Mucosa of rectum (tissue), 2 donors: ENCODE results near the gene SCAMP4.

Experiments used
- H3K27ac ChIP-seq, 2 donors: one replicate each; pipeline ENCODE4 v1.7.0; 2013; ENCODE audit warnings: inconsistent platforms in 2 of 2, low read depth in 2 of 2, low read length in 2 of 2
- H3K27me3 ChIP-seq, 2 donors: one replicate each; pipeline ENCODE4 v1.7.0; 2013; ENCODE audit warnings: low read length in 2 of 2; ENCODE audit not compliant: control insufficient read depth in 2 of 2, insufficient read depth in 2 of 2
- H3K36me3 ChIP-seq, 2 donors: one replicate each; pipeline ENCODE4 v1.7.0; 2013; ENCODE audit warnings: low read length in 2 of 2; ENCODE audit not compliant: control insufficient read depth in 2 of 2, insufficient read depth in 2 of 2
- H3K4me1 ChIP-seq, 2 donors: one replicate each; pipeline ENCODE4 v1.7.0; 2013; ENCODE audit warnings: low read length in 2 of 2, mild to moderate bottlenecking in 1 of 2; ENCODE audit not compliant: control insufficient read depth in 2 of 2, insufficient read depth in 2 of 2
- H3K4me3 ChIP-seq, 2 donors: one replicate each; pipeline ENCODE4 v1.7.0; 2013; ENCODE audit warnings: low read length in 2 of 2
- H3K9ac ChIP-seq, 2 donors: one replicate each; pipeline ENCODE4 v1.7.0; 2013; ENCODE audit warnings: low read length in 2 of 2, low read depth in 1 of 2, mild to moderate bottlenecking in 1 of 2
- H3K9me3 ChIP-seq, 2 donors: one replicate each; pipeline ENCODE4 v1.7.0; 2013; ENCODE audit warnings: low read length in 2 of 2; ENCODE audit not compliant: control insufficient read depth in 2 of 2
- donor health status: healthy.
- donor health status: Normal muscosa, but diverticular disease.

SCAMP4 gene

DNA sequence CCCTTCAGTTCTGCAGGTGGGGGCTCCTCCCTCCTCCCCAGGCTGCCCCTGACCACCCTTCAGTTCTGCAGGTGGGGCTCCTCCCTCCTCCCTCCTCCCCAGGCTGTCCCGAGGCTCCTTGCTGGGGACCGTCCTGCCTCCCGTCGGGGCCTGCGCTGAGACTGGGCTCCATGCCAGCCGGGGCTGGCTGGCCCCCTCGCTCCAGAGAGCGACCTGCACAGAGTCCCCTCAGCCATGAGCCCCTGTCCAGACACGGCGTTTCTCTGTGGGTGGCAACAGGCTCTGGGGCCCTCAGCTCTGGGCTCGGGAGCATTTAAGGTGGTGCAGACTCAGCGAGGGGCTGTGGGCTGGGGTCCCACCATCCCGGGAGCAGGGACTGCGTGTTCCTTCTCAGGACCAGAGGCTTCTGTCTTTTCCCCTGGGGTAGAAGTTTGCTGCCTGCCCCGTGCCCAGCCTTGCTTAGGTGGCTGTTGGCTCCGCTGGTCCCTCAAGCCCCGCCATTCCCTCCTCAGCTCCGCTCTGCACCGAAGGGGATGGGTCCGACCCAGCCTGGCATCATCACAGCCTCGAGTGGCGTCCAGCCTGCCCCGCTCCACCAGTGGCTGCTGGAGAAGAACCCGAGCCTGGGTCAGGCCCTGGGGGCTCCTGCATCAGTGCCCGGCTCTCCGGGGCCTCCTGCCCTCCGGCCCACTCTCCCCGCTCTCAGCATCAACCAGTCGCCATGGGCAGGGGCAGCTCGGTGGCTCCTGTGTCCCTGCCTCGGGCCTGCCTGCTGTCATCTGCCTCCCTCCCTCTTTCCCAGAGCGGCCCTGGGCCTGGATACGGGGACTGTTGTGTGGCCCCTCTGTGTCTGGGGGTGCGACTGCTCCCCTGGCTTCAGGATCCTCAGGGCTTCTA, 63.3 kb downstream of the SCAMP4 start:
- H3K4me1 ChIP-seq, result peaks cover 0 to 2% of the 10 kb centered on the region in 2 donors
- H3K9me3 ChIP-seq, result no peaks in the 10 kb centered on the region
- no peak overlapping the region for H3K9ac ChIP-seq
- H3K36me3 ChIP-seq, result peaks cover 6 to 7% of the 10 kb centered on the region in 2 donors
- no peak overlapping the region for H3K27ac ChIP-seq
- no peaks in the 10 kb centered on the region for H3K27me3 ChIP-seq
- H3K4me3 ChIP-seq, result no peak overlapping the region

DNA sequence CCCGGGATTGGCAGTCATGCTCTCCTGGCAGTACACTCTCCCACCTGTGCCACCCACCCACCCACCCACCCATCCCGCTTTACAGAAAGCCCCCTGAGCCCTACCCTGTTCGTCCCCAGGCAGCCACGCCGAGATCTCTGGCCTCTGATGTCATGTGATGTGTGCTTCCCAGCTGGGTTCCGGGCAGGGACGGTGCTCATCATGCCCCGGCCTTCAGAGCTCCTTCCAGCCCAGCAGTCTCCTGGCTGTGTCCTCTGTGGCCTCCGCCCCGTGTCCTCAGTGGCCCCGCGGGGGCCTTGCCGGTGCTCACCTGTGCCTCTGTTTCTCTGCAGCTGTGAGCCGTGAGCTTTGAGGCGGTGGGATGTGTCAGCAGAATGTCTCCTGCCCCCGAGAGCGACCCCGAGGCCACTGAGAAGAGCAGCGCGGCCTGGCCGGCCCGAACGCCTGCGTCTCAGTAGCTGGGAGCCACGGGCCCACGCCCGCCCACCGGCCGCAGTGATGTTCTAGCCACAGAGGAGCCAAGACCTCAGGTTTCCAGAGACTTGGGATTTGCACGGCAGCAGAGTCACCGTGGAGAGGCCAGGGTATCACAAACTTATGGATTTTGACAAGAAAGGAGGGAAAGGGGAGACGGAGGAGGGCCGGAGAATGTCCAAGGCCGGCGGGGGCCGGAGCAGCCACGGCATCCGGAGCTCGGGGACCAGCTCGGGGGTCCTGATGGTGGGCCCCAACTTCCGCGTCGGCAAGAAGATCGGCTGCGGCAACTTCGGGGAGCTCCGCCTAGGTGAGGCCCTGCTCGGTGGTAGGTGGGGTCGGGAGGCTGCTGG, 64.2 kb downstream of the SCAMP4 start:
- Histone ChIP-seq H3K9me3 (no peaks in the 10 kb centered on the region), H3K9ac (no peak overlapping the region), H3K36me3 (peaks cover 5 to 6% of the 10 kb centered on the region in 2 donors), H3K4me3 (no peak overlapping the region), H3K4me1 (peaks cover 0 to 2% of the 10 kb centered on the region in 2 donors), H3K27ac (no peak overlapping the region), H3K27me3 (no peaks in the 10 kb centered on the region)

- peaks cover 0 to 2% of the 10 kb centered on the region in 2 donors for H3K4me1 ChIP-seq
- H3K4me3 ChIP-seq, result no peak overlapping the region
- H3K9ac ChIP-seq, result no peak overlapping the region
- H3K36me3 ChIP-seq, result peaks cover 7 to 11% of the 10 kb centered on the region in 2 donors
- H3K27me3 ChIP-seq, result no peaks in the 10 kb centered on the region
- peak overlapping the region in 1 of 2 donors; percentile 6 for H3K27ac ChIP-seq
- no peaks in the 10 kb centered on the region for H3K9me3 ChIP-seq
These were observed 65.0 kb downstream of the SCAMP4 start for GRCh38 chr19:1970003-1970805.

DNA sequence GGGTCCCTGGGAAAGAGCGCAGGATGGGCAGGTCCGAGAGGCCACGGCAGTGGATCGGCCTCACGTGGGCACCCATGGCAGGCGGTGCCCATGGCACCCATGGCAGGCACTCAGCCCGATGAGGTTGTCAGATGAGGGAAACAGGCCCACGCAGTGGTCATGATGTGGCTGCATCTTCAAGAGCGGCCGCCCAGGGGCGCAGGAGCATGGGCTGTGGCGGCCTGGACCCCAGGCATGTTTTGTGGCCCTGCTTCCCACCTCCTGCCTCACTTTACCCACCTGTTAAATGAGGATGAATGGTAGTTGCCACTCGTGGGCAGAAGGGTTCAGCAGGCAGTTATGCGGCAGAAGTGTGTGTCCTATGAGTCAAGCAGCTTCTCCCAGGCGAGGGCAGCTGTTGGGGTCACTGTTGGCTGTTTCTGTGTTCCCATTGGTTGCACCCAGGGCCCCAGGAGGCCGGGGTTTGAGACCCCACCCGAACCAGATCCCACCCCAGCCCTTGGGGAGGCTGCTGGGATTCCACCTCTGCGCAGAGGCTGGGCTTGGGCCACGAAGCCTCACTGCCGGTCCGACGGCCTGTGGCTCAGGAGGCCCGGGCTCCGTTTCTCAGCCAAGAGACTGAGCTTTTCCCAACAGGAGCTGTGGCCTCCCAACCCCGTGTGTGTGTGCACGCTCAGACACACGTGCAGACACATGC, 65.8 kb downstream of the SCAMP4 start:
- H3K27ac ChIP-seq, result peak overlapping the region in 1 of 2 donors; percentile 6
- H3K4me3 ChIP-seq, result no peak overlapping the region
- no peaks in the 10 kb centered on the region for H3K9me3 ChIP-seq
- H3K27me3 ChIP-seq, result no peaks in the 10 kb centered on the region
- H3K9ac ChIP-seq, result no peak overlapping the region
- peaks cover 0 to 2% of the 10 kb centered on the region in 2 donors for H3K4me1 ChIP-seq
- H3K36me3 ChIP-seq, result peaks cover 10 to 13% of the 10 kb centered on the region in 2 donors

GRCh38 chr19:1974381-1975161, 69.4 kb downstream of the SCAMP4 start:
- H3K27me3 ChIP-seq, result no peaks in the 10 kb centered on the region
- H3K27ac ChIP-seq, result no peak overlapping the region
- H3K4me1 ChIP-seq, result peaks cover 0 to 1% of the 10 kb centered on the region in 2 donors
- no peaks in the 10 kb centered on the region for H3K9me3 ChIP-seq
- no peak overlapping the region for H3K4me3 ChIP-seq
- H3K36me3 ChIP-seq, result peaks cover 15 to 18% of the 10 kb centered on the region in 2 donors
- H3K9ac ChIP-seq, result no peak overlapping the region

DNA sequence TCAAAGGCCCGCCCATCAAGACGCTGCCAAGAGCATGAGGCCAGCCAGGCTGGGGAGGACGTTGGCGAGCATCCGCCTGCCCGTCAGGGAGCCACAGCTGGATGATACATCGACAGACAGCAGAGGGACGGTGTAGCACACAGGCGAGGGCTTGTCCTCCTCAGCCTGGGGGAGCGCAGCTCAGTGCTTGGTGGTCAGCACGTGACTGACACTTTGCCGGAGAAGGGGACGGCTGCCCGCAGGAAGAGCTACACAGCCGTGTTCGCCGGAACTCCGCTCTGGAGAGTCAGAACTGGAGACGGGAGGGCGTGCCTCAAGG, 69.9 kb downstream of the SCAMP4 start:
- no peak overlapping the region for H3K4me3 ChIP-seq
- no peak overlapping the region for H3K9ac ChIP-seq
- no peaks in the 10 kb centered on the region for H3K4me1 ChIP-seq
- peaks cover 13 to 17% of the 10 kb centered on the region in 2 donors for H3K36me3 ChIP-seq
- no peaks in the 10 kb centered on the region for H3K27me3 ChIP-seq
- no peak overlapping the region for H3K27ac ChIP-seq
- H3K9me3 ChIP-seq, result no peaks in the 10 kb centered on the region
